ENCODE measurements around the gene BANK1. TPM values are rescaled to one million over a fixed set of nuclear protein-coding genes. Genes with fewer than 3 reads are reported as not detected.

Gene BANK1
- total RNA-seq, 1 experiment from 2014 or later = 0.14 TPM

DNA sequence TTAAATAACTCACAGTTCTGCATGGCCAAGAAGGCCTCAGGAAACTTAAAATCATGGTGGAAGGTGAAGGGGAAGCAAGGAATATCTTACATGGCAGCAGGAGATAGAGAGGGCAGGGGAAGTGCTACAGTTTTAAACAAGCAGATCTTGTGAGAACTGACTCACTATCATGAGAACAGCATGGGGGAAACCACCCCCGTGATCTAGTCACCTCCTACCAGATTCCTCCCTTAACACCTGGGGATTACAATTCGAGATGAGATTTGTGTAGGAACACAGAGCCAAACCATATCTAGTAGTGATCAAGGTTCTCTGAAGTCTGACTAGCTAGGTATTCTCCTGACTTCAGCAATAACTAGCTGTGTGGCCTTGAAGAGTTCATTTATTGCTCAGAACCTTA is 56.0 kb downstream of the BANK1 start:
- Histone ChIP-seq H3K27me3 (no peaks in the 10 kb centered on the region), H3K36me3 (no peaks in the 10 kb centered on the region), H3K4me1 (no peaks in the 10 kb centered on the region), H3K9me3 (replicated peaks) (no peaks in the 10 kb centered on the region), H3K27ac (no peak overlapping the region), H3K4me3 (no peak overlapping the region)
- no peak for DNase-seq

DNA sequence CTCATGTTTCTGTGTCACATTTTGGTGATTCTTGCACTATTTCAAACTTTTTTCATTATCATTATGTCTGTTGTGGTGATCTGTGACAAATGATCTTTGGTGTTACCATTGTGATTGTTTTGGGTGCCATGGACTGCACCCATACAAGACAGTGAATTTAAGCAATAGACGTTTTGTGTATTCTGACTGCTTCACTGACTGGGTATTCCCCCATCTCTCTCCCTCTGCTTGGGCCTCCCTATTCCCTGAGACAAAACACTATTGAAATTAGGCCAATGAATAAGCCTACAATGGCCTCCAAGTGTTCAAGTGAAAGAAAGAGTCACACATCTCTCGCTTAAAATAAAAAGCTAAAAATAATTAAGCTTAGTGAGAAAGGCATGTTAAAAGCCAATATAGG is 60.2 kb downstream of the BANK1 start:
- Histone ChIP-seq H3K4me3 (no peak overlapping the region), H3K9me3 (replicated peaks) (no peaks in the 10 kb centered on the region), H3K4me1 (peaks cover 17% of the 10 kb centered on the region), H3K27ac (no peak overlapping the region), H3K36me3 (no peaks in the 10 kb centered on the region), H3K27me3 (no peaks in the 10 kb centered on the region)
- DNase-seq = no peak

DNA sequence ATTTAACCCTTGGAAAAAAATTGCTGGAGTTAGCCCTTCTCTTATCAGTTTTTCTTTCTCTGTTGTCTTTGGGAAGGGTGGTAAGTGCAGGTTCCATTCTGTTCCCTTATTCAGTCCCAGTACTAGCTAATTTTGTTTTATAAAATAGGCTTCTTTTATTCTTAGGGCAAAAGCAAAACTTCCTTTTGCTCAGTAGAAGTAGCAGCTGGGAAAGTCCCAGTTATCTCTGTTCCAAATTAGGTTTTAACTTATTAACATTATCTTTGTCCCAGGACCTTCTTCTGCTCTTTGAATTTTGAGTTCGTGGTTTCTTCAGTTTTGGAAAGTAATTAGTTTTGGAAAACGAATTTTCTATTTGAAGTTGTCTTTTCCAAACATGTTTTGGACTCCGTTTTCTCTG is 61.1 kb downstream of the BANK1 start:
- Histone ChIP-seq H3K4me1 (peaks cover 20% of the 10 kb centered on the region), H3K27me3 (no peaks in the 10 kb centered on the region), H3K27ac (no peak overlapping the region), H3K4me3 (no peak overlapping the region), H3K36me3 (no peaks in the 10 kb centered on the region), H3K9me3 (replicated peaks) (no peaks in the 10 kb centered on the region; the same call in 1 of the 2 replicates)
- DNase-seq = no peak

DNA sequence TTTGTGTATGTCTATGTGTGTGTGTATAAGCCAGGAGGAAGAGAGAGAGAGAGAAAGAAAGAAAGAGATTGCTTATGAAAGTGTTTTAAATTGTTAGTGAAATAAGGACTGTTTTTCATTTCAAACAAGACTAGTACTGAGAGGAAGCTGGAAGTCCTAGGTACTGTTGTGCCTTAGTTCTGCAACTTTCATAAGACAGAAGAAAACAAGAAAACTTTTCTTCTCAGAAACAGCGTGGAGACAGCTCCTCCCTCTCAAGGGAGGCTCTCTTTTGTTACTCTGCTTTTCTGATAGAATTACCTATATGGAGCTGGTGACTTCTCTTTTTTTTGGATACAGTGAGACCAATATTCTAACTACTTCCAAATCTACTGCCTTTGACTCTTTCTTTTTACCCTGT is 62.5 kb downstream of the BANK1 start:
- Histone ChIP-seq H3K27ac (peak overlapping the region; percentile 35), H3K4me1 (peaks cover 20% of the 10 kb centered on the region), H3K36me3 (no peaks in the 10 kb centered on the region)

DNA sequence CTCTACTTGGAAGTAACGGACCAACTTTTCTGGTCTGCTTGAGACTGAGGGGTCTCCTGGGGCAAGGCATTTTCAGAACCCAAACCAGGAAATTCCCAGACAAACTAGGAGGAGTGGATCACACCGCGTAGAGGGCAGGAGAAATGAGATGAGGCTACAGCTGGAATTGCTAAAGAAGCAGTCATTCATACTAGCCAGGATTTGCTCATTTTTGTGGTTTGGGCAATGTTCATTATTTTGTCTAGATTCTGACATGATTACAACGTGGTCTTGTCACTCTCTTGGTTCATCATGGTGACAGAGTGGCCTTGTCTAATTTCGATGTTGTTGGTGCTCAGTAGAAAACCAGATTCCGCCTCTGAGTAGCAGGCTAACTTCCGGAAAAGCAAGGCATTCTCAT is 63.2 kb downstream of the BANK1 start:
- Histone ChIP-seq H3K4me3 (no peak overlapping the region), H3K27me3 (no peaks in the 10 kb centered on the region), H3K9me3 (replicated peaks) (no peaks in the 10 kb centered on the region; the same call in 1 of the 2 replicates), H3K36me3 (no peaks in the 10 kb centered on the region), H3K4me1 (peaks cover 20% of the 10 kb centered on the region), H3K27ac (peak overlapping the region; percentile 35)
- DNase-seq = peak in 1 of 2 experiments; percentile 26

More for the DNA sequence above, 62.5 kb downstream of the BANK1 start:
- H3K9me3 ChIP-seq (replicated peaks) = no peaks in the 10 kb centered on the region; the same call in 1 of the 2 replicates
- no peaks in the 10 kb centered on the region for H3K27me3 ChIP-seq
- DNase-seq = no peak
- no peak overlapping the region for H3K4me3 ChIP-seq

DNA sequence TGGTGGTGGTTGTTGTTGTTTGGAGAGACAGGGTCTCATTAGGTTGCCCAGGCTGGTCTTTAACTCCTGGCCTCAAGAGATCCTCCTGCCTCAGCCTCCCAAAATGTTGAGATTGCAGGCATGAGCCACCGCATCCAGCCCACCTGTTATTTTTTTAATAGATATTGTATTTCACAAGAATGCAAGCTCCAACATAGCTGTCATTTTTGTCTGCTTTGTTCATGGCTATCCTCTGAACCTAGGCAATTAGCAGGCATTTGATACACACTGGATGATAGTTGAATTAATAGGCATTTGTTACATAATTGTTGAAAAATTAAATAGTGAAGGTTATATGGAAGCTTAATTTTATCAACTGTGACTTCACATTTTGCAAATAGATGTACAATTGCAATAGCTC is 64.7 kb downstream of the BANK1 start:
- Histone ChIP-seq H3K27ac (peak overlapping the region; percentile 27; the same call in 1 of the 2 replicates), H3K36me3 (no peaks in the 10 kb centered on the region), H3K4me1 (peaks cover 20% of the 10 kb centered on the region), H3K9me3 (replicated peaks) (no peaks in the 10 kb centered on the region; the same call in 1 of the 2 replicates), H3K4me3 (no peak overlapping the region), H3K27me3 (no peaks in the 10 kb centered on the region)
- DNase-seq = peak in 1 of 2 experiments; percentile 9

DNA sequence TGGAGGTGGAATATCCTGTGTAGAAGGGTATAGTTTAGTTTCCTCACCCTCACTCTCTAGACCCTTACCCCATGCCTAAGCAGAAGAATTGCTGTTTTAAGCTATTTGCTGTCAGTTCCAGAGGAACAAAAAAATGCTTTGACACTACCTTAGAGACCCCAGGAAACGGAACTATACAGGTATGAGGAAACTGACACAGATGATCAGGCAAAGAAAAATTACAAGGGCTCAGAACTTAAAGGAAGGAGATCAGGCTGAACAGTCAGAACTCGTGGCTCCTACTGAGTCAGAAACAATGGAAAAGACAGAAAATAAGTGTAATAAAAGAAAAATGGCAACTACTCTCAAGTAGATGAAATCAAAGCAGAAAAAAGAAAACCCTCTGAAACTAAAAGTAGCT is 65.6 kb downstream of the BANK1 start:
- no peak overlapping the region for H3K4me3 ChIP-seq
- no peaks in the 10 kb centered on the region for H3K27me3 ChIP-seq
- no peak for DNase-seq
- H3K4me1 ChIP-seq = peaks cover 20% of the 10 kb centered on the region
- no peaks in the 10 kb centered on the region; the same call in 1 of the 2 replicates for H3K9me3 ChIP-seq (replicated peaks)
- no peaks in the 10 kb centered on the region for H3K36me3 ChIP-seq
- no peak overlapping the region for H3K27ac ChIP-seq

DNA sequence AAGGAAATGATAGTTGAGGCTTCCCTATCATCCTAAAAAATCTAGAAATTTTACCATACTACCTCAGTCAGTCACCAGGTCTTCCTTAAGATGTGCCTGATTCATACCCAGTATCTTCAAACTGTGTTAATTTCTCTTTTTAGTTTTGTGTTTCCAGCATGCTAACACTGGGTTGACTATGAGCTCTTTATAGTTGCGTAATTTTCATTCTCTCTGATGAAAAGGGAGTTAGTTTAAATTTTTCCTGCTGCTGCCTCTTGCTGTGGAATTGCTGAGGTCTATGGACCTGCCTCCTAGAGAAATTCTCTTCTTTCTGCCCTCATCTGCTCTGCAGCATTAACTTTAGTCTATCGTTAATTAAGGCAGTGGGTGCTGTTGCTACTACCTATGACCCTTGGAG is 66.6 kb downstream of the BANK1 start:
- Histone ChIP-seq H3K4me1 (peaks cover 20% of the 10 kb centered on the region), H3K36me3 (no peaks in the 10 kb centered on the region), H3K9me3 (replicated peaks) (no peaks in the 10 kb centered on the region; the same call in 1 of the 2 replicates), H3K27ac (no peak overlapping the region), H3K27me3 (no peaks in the 10 kb centered on the region), H3K4me3 (no peak overlapping the region)
- DNase-seq = no peak

DNA sequence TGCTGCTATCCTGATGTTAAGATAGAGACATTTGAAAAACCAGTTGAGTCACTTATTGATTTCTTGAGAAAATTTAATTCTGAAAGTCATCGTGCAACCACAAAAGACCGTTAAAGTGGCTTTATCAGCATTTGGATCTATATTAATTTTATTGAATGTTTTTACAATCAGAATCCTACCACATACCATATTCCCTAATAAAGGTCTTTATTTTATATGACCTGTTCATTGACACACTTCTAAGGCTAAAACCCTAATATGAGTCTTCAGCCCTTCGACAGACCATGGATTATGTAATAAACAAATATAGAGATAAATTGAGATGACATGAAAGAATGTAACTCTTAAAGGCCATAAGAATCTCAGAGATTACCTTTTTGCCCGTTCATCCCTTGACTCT is 68.1 kb downstream of the BANK1 start:
- peaks cover 15% of the 10 kb centered on the region for H3K4me1 ChIP-seq
- H3K27ac ChIP-seq = no peak overlapping the region
- no peaks in the 10 kb centered on the region for H3K27me3 ChIP-seq
- no peaks in the 10 kb centered on the region for H3K36me3 ChIP-seq
- H3K4me3 ChIP-seq = no peak overlapping the region
- no peaks in the 10 kb centered on the region; the same call in 1 of the 2 replicates for H3K9me3 ChIP-seq (replicated peaks)
- DNase-seq = no peak

DNA sequence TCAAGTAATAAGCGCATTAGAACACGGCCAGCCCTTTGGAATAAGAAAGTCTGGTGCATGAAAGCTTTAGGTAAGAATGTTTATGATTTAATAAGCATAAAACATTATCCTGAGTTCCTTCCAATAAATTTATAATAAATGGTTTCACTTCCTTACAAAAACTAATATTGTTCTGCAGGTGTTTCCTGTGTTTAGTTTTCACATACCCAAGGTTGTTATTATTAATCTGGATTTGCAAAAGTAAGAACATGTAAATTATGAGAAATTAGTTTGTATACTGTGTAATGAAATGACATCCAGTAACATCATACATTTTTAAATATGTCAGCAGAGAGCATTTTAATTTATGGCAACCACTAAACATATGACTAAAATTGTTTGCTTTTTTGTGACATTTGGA is 72.1 kb downstream of the BANK1 start:
- Histone ChIP-seq H3K27ac (no peak overlapping the region), H3K4me1 (no peaks in the 10 kb centered on the region), H3K9me3 (replicated peaks) (no peaks in the 10 kb centered on the region), H3K27me3 (no peaks in the 10 kb centered on the region), H3K36me3 (no peaks in the 10 kb centered on the region), H3K4me3 (no peak overlapping the region)
- DNase-seq = no peak

DNA sequence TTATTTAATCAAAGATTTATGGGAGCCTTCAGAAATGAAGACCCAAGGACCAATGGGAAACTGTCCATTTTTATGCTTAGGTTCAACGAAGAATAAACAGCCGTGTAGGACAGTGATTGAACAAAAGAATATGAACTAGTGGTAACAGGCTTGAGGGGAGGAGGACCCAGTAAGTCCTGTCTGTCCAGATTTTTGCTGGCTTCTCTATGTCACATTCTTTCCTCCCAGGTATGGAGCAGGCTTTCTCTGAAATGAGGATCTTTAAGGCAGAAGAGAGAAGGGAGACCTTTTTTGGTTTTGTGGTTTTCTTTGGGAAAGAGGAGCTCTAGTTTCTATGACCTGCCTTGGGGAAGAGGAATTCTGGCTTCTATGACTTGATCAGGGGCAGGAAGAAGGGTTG is 74.1 kb downstream of the BANK1 start:
- H3K36me3 ChIP-seq = no peaks in the 10 kb centered on the region
- no peak overlapping the region for H3K27ac ChIP-seq
- DNase-seq = no peak
- H3K27me3 ChIP-seq = no peaks in the 10 kb centered on the region
- H3K9me3 ChIP-seq (replicated peaks) = no peaks in the 10 kb centered on the region
- no peaks in the 10 kb centered on the region for H3K4me1 ChIP-seq
- H3K4me3 ChIP-seq = no peak overlapping the region

DNA sequence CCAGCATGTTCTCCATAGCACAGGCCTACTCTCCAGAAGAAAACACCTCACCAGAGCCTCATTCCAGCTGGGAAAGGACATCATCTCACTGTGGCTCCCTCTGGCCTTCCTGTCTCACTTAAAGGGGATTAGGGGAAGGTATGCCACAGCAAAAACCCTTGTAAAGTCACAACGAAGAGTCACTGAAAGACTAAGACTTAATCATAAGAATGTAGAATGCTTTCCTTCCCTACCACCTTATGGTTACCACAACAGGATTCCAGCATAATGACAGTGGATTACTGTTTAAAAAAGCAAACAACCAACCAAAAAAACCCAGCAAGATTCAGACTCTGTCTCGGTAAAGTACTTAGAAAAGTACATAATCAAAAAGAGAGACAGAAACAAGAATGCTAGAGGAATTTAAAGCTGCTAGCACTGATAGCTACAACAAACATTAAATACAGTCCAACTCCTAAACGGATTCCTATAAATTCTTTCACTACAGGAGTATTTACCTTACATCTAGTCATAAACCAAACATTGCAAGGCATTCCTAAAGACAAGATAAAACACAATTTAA is 75.1 kb downstream of the BANK1 start:
- no peaks in the 10 kb centered on the region for H3K4me1 ChIP-seq
- no peak overlapping the region for H3K27ac ChIP-seq
- no peak for DNase-seq
- no peak overlapping the region for H3K4me3 ChIP-seq
- no peaks in the 10 kb centered on the region for H3K27me3 ChIP-seq
- H3K36me3 ChIP-seq = no peaks in the 10 kb centered on the region
- no peaks in the 10 kb centered on the region for H3K9me3 ChIP-seq (replicated peaks)

DNA sequence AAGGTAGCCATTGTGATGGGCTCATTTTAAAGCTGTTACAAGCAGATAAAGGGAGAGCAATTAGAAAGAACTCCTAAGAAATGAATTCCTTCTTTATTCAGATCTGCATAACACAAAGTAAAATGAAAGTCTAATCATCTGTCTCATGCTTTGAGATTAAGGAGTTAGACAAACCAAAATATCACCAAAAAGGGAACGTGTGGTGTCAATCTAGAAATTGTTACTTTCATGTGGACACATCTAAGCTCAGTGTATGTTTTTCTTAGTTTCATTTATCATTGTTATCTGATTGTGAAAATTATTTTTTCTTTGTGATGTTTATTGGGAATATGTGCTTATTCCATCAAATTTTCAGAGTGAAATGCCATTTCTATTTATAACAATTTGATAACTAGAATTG is 80.3 kb downstream of the BANK1 start:
- DNase-seq = no peak
- Histone ChIP-seq H3K36me3 (no peaks in the 10 kb centered on the region), H3K4me3 (no peak overlapping the region), H3K27ac (no peak overlapping the region), H3K27me3 (no peaks in the 10 kb centered on the region), H3K4me1 (no peaks in the 10 kb centered on the region), H3K9me3 (replicated peaks) (no peaks in the 10 kb centered on the region)

DNA sequence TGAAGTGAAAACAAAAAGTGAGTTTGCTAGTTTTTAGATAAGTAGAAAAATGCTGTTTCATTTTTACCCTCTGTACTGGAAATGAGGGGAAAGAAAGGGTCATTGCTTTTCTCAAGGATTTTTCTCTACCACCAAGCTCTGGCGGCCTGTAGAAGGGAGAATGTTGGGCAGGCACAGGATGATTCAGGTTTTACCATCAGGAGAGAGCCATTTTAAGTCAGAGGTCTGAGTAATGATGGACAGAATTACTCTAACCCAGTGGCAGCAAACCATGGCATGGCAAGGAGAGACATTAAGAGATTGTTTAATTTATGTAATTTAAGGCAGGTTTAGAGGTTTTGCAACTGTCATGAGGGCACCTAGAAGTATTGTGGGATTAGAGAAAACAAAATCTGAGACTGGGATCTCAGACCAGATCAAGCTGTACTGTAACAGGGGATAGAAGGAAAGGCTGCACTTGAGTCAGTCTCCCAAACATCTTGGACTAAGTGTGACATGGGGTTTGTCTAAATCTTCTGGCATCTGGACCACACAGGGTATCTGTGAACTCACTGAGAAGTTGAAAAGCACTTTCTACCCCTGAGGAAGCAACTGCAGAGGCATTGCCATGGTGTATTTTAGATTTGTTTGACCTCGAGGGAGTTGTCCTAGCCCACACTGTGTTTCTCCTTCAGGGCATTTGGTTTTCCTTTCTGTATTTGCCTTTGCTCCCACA is 81.6 kb downstream of the BANK1 start:
- no peaks in the 10 kb centered on the region for H3K9me3 ChIP-seq (replicated peaks)
- no peaks in the 10 kb centered on the region for H3K27me3 ChIP-seq
- H3K4me1 ChIP-seq = no peaks in the 10 kb centered on the region
- H3K4me3 ChIP-seq = no peak overlapping the region
- H3K27ac ChIP-seq = no peak overlapping the region
- DNase-seq = peak; percentile 2 to 21
- no peaks in the 10 kb centered on the region for H3K36me3 ChIP-seq

DNA sequence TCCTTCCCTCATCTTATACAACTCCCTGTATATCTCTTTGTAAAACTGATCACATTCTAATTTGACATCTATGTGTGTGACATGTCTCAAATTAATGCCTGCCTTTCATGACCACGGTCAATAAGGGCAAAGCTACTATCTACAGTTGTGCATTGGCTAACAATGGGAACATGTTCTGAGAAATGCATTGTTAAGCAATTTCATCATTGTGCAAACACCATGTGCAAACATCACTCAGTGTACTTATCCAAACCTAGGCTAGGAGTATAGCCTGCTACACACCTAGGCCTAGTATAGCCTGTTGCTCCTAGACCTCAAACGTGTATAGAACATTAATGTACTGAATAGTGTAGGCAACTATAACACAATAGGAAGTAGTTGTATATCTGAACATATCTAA is 95.0 kb downstream of the BANK1 start:
- Histone ChIP-seq H3K27me3 (no peaks in the 10 kb centered on the region), H3K4me3 (no peak overlapping the region), H3K4me1 (no peaks in the 10 kb centered on the region), H3K27ac (no peak overlapping the region), H3K36me3 (no peaks in the 10 kb centered on the region), H3K9me3 (replicated peaks) (no peaks in the 10 kb centered on the region)
- DNase-seq = no peak

DNA sequence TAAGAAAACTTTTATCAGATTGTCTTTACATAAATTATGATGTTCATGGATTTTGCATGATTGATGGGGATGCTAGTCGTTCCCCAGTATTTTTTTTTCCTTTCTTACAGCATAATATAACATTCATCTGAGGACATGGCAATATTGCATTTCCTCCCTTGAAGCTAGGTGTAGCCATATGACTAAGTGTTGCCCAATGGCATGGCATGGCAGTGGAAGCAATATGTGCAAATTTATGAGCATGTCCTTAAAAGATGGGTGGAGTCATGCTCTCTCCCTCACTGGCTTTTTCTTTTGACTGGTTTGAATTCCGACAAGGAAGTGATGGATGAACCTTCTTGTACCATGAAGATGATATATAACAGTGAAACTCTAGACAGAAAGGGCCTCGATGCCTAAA is 96.3 kb downstream of the BANK1 start:
- no peaks in the 10 kb centered on the region for H3K27me3 ChIP-seq
- H3K36me3 ChIP-seq = no peaks in the 10 kb centered on the region
- H3K4me3 ChIP-seq = no peak overlapping the region
- DNase-seq = no peak
- H3K27ac ChIP-seq = no peak overlapping the region
- no peaks in the 10 kb centered on the region for H3K4me1 ChIP-seq
- no peaks in the 10 kb centered on the region for H3K9me3 ChIP-seq (replicated peaks)
